Measurements from ENCODE around the gene BACE2. TPM values are rescaled to one million over a fixed set of nuclear protein-coding genes. Genes with fewer than 3 reads are reported as not detected.
"Not testable (repeated sequence)": the region's sequence is repeated elsewhere in the genome, so short reads cannot be mapped to it uniquely, and the experiment has no call there.

BACE2 gene
- total and polyA plus RNA-seq, 2 experiments from 2014 or later: 8.8 to 17.5 TPM

DNA sequence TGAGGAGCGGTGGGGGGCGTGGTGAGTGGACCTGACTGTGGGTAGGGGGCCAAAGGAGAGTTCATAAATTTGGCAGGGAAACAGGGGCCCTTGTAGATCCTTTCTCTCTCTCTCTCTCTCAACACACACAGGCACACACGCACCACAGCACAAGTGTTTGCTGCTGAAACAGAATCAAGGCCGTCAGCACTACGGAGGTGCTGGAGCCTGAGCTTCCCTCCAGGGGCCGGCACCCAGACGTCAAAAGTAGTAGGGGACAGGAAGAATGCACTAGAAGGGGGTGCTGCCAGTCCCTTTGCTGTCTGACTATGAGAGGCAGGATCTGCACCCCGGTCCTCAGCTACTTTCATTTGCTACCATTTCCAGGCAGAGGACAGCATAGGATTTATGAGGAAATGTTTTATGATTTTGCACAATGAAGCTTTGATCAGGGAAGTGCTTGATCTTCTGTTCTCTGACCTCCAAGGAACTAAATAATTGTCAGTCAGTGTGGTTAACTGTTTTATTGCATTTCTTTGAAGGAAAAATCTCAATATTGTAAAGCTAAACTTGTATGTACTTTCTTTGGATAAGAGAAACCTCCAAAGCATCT lies 74.4 kb downstream of the BACE2 start:
- no peaks in the 10 kb centered on the region for H3K36me3 ChIP-seq
- TF ChIP-seq, protein P1, sequence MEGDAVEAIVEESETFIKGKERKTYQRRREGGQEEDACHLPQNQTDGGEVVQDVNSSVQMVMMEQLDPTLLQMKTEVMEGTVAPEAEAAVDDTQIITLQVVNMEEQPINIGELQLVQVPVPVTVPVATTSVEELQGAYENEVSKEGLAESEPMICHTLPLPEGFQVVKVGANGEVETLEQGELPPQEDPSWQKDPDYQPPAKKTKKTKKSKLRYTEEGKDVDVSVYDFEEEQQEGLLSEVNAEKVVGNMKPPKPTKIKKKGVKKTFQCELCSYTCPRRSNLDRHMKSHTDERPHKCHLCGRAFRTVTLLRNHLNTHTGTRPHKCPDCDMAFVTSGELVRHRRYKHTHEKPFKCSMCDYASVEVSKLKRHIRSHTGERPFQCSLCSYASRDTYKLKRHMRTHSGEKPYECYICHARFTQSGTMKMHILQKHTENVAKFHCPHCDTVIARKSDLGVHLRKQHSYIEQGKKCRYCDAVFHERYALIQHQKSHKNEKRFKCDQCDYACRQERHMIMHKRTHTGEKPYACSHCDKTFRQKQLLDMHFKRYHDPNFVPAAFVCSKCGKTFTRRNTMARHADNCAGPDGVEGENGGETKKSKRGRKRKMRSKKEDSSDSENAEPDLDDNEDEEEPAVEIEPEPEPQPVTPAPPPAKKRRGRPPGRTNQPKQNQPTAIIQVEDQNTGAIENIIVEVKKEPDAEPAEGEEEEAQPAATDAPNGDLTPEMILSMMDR (IDR thresholded peaks at IDR 0.05; ENCODE audit: low read depth, low read length): no peak
- peak in 1 of 2 donors; percentile 56 for DNase-seq (ENCODE audit: low read depth in 1 of 2, low spot score in 1 of 2)
- H3K4me1 ChIP-seq (ENCODE audit: low read depth): peaks cover 9% of the 10 kb centered on the region
- H3K27me3 ChIP-seq: no peaks in the 10 kb centered on the region
- H3K9me3 ChIP-seq (ENCODE audit: low read depth): no peaks in the 10 kb centered on the region
- no peak overlapping the region for H3K4me3 ChIP-seq
- no peak overlapping the region for H3K27ac ChIP-seq

DNA sequence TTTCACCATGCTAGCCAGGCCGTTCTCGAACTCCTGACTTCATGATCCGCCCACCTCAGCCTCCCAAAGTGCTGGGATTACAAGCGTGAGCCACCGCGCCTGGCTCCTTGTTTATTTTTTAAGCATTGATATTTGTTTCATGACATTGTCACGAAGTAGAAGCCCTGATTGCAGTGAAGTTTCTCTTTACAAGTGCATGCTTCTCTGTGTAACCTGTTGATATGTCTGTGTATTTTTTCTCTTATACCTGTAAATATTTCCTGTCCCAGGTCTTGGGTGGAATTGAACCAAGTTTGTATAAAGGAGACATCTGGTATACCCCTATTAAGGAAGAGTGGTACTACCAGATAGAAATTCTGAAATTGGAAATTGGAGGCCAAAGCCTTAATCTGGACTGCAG lies 75.1 kb downstream of the BACE2 start:
- Histone ChIP-seq H3K27me3 (no peaks in the 10 kb centered on the region), H3K9me3 (ENCODE audit: low read depth) (no peaks in the 10 kb centered on the region), H3K36me3 (no peaks in the 10 kb centered on the region), H3K27ac (no peak overlapping the region), H3K4me3 (no peak overlapping the region), H3K4me1 (ENCODE audit: low read depth) (peaks cover 9% of the 10 kb centered on the region)
- no peak for DNase-seq (ENCODE audit: low read depth in 1 of 2, low spot score in 1 of 2)
- TF ChIP-seq, protein P1 (IDR thresholded peaks at IDR 0.05; ENCODE audit: low read depth, low read length): no peak

DNA sequence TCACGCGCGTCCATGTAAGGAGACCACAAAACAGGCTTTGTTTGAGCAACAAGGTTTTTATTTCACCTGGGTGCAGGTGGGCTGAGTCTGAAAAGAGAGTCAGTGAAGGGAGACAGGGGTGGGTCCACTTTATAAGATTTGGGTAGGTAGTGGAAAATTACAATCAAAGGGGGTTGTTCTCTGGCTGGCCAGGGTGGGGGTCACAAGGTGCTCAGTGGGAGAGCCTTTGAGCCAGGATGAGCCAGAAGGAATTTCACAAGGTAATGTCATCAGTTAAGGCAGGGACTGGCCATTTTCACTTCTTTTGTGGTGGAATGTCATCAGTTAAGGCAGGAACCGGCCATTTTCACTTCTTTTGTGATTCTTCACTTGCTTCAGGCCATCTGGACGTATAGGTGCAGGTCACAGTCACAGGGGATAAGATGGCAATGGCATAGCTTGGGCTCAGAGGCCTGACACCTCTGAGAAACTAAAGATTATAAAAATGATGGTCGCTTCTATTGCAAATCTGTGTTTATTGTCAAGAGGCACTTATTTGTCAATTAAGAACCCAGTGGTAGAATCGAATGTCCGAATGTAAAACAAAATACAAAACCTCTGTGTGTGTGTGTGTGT lies 76.4 kb downstream of the BACE2 start:
- not testable (repeated sequence) for H3K27me3 ChIP-seq; H3K36me3 ChIP-seq; H3K4me3 ChIP-seq; H3K27ac ChIP-seq; H3K4me1 ChIP-seq (ENCODE audit: low read depth); H3K9me3 ChIP-seq (ENCODE audit: low read depth); DNase-seq (ENCODE audit: low read depth in 1 of 2, low spot score in 1 of 2)

DNA sequence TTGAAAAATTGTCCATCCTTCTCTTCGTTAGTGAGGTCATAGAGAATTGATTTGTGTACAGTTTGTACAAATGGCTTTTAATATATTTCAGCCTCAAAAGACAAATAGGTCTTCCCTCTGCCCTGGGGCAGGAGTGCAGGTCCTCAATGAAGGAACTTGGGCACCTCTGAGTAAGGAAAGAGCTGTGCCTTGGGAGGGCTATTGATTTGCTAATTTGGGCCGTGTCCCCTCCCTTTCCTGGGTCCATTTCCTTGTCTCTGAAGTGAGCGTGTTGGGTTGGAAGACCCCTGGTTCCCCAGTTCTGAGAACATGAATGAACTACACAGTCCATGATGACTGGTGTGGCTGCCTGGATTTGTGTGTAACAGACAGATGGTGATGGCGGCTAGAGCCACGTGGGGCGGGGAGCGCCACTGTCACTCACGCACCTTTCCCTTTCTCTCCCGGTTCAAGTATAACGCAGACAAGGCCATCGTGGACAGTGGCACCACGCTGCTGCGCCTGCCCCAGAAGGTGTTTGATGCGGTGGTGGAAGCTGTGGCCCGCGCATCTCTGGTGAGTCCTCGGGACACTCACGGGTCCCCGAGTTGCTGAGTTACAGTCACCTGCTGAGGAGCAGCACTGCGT lies 77.7 kb downstream of the BACE2 start:
- no peaks in the 10 kb centered on the region for H3K9me3 ChIP-seq (ENCODE audit: low read depth)

DNA sequence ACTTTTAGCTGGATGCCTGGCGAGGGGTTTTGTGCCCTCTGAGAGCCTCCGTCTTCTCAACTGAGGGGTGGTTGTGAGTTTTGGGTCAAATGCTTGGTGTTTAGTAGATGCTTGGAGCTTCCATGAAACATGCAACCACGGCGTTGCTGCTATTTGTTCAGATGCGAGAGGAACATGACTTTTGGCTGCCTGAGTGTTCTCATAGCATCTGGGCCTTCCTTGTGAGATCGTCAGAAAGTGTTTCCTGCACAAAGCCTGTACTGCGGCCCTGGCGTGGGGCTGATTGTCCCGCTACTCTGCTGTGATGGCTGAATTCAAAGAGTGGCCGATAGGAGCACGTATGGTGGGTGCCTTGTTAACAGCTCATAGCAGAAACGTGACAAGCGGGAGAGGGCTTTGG lies 78.8 kb downstream of the BACE2 start:
- TF ChIP-seq, protein P1 (IDR thresholded peaks at IDR 0.05; ENCODE audit: low read depth, low read length): no peak
- Histone ChIP-seq H3K4me3 (no peak overlapping the region), H3K9me3 (ENCODE audit: low read depth) (no peaks in the 10 kb centered on the region), H3K36me3 (no peaks in the 10 kb centered on the region), H3K4me1 (ENCODE audit: low read depth) (peaks cover 8% of the 10 kb centered on the region), H3K27me3 (no peaks in the 10 kb centered on the region), H3K27ac (no peak overlapping the region)
- no peak for DNase-seq (ENCODE audit: low read depth in 1 of 2, low spot score in 1 of 2)

More for the DNA sequence above, 77.7 kb downstream of the BACE2 start:
- peaks cover 9% of the 10 kb centered on the region for H3K4me1 ChIP-seq (ENCODE audit: low read depth)
- H3K27ac ChIP-seq: no peak overlapping the region
- no peak for DNase-seq (ENCODE audit: low read depth in 1 of 2, low spot score in 1 of 2)
- H3K4me3 ChIP-seq: no peak overlapping the region
- TF ChIP-seq, protein P1 (IDR thresholded peaks at IDR 0.05; ENCODE audit: low read depth, low read length): no peak
- no peaks in the 10 kb centered on the region for H3K36me3 ChIP-seq
- no peaks in the 10 kb centered on the region for H3K27me3 ChIP-seq
